Measurements from ENCODE around the gene CDH23. TPM values are rescaled to one million over a fixed set of nuclear protein-coding genes. Genes with fewer than 3 reads are reported as not detected.

The CDH23 gene
- total RNA-seq, 2 donors from 2014 or later = 3.9 to 74.8 TPM

DNA sequence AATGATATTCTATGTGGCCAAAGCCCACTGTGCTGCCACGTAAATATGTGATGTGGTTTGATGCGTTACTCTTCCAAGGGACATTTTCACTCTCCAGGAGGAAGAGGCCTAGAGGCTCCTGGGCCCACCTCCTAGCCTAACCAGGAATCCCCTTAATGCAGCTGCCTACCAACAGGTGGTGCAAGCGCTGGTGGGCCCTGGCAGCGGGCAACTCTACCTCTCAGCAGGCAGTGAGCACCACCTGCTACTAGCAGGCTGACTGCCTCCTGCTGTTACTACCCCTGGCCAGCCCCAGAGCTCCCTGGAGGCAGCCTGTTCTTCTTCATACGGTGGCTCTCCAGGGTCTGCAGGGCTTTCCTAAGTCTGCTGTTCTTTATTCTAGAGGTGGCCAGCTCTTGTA is 62.8 kb downstream of the CDH23 start:
- no peaks in the 10 kb centered on the region for H3K27me3 ChIP-seq (replicated peaks; ENCODE audit: insufficient read depth)
- H3K4me1 ChIP-seq (replicated peaks) = no peaks in the 10 kb centered on the region
- TF ChIP-seq, protein P1, sequence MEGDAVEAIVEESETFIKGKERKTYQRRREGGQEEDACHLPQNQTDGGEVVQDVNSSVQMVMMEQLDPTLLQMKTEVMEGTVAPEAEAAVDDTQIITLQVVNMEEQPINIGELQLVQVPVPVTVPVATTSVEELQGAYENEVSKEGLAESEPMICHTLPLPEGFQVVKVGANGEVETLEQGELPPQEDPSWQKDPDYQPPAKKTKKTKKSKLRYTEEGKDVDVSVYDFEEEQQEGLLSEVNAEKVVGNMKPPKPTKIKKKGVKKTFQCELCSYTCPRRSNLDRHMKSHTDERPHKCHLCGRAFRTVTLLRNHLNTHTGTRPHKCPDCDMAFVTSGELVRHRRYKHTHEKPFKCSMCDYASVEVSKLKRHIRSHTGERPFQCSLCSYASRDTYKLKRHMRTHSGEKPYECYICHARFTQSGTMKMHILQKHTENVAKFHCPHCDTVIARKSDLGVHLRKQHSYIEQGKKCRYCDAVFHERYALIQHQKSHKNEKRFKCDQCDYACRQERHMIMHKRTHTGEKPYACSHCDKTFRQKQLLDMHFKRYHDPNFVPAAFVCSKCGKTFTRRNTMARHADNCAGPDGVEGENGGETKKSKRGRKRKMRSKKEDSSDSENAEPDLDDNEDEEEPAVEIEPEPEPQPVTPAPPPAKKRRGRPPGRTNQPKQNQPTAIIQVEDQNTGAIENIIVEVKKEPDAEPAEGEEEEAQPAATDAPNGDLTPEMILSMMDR (IDR thresholded peaks at IDR 0.05) = no peak
- TF ChIP-seq POLR2AphosphoS5 (IDR thresholded peaks at IDR 0.05) = no peak
- no peak for TF ChIP-seq POLR2A (IDR thresholded peaks at IDR 0.05)
- H3K36me3 ChIP-seq = no peaks in the 10 kb centered on the region
- no peak overlapping the region for H3K4me3 ChIP-seq
- WGBS = 94% methylated on average over 5 of the region's 5 CpGs
- H3K9me3 ChIP-seq = no peaks in the 10 kb centered on the region
- no peak overlapping the region for H3K27ac ChIP-seq
- intact Hi-C loops (cut with DNase I) = no loop called here
- DNase-seq (ENCODE audit: low spot score) = no peak

- DNase-seq (ENCODE audit: low spot score) = no peak
- Histone ChIP-seq H3K27me3 (replicated peaks; ENCODE audit: insufficient read depth) (no peaks in the 10 kb centered on the region), H3K4me3 (no peak overlapping the region), H3K27ac (no peak overlapping the region), H3K36me3 (no peaks in the 10 kb centered on the region), H3K9me3 (no peaks in the 10 kb centered on the region), H3K4me1 (replicated peaks) (no peaks in the 10 kb centered on the region)
- no peak for TF ChIP-seq POLR2AphosphoS5 (IDR thresholded peaks at IDR 0.05)
- WGBS = 77% methylated on average over 9 of the region's 9 CpGs
- intact Hi-C loops (cut with DNase I) = no loop called here
Observed at GRCh38 chr10:71460615-71461014, 63.9 kb downstream of the CDH23 start.

GRCh38 chr10:71461457-71461856 is 64.7 kb downstream of the CDH23 start:
- 90% methylated on average over 13 of the region's 13 CpGs for WGBS
- Histone ChIP-seq H3K27ac (no peak overlapping the region), H3K27me3 (replicated peaks; ENCODE audit: insufficient read depth) (no peaks in the 10 kb centered on the region), H3K4me3 (no peak overlapping the region), H3K9me3 (no peaks in the 10 kb centered on the region), H3K36me3 (no peaks in the 10 kb centered on the region), H3K4me1 (replicated peaks) (no peaks in the 10 kb centered on the region)
- no peak for TF ChIP-seq POLR2AphosphoS5 (IDR thresholded peaks at IDR 0.05)
- TF ChIP-seq POLR2A (IDR thresholded peaks at IDR 0.05) = no peak
- TF ChIP-seq, protein P1 (IDR thresholded peaks at IDR 0.05) = no peak
- intact Hi-C loops (cut with DNase I) = no loop called here
- DNase-seq (ENCODE audit: low spot score) = no peak

DNA sequence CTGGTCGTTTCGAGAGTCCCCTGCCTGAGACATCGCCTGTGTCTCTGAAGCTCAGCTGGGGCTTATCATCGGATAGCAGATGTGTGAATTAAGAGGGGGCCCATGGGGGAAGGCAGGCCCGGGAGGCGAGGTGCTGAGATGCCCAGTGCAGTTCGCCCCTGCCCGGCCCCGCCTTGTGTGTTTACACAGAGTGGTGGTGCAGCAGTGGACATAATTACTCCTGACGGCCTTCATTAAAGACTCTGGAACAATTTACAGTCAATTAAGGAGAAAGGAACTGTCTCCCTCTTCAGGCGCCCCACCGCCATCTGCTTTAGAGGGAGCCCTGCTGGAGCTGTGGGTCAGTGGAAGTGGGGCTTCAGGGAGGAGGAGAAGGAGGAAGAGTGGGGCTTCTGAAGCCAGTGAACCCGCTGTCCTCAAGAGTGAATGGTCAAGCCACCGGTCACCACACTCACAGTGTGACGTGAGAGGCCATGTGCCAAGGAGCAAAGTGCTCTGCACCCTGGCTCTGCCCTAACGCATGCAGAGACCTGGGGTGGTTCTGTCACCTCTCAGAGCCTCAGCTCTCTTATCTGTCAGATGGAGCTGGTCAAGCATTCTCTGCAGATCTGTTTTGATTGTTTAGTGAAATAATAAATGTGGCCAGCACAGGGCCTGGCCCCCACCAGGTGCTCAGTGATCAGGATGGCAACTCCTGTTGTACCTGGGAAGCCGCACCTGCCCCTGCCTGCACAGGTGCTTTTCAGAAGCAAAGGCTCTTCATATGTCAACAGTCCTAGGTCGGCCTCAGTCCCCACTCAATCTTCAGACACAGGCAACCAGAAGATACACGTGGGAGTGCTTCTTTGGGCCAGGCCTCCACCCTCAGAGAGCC is 65.6 kb downstream of the CDH23 start:
- WGBS = 84% methylated on average over 19 of the region's 19 CpGs
- Histone ChIP-seq H3K9me3 (no peaks in the 10 kb centered on the region), H3K27ac (no peak overlapping the region), H3K27me3 (replicated peaks; ENCODE audit: insufficient read depth) (no peaks in the 10 kb centered on the region), H3K4me1 (replicated peaks) (no peaks in the 10 kb centered on the region), H3K36me3 (no peaks in the 10 kb centered on the region), H3K4me3 (no peak overlapping the region)
- DNase-seq (ENCODE audit: low spot score) = no peak
- intact Hi-C loops (cut with DNase I) = no loop called here
- TF ChIP-seq POLR2AphosphoS5 (IDR thresholded peaks at IDR 0.05) = no peak
- TF ChIP-seq, protein P1 (IDR thresholded peaks at IDR 0.05) = no peak

DNA sequence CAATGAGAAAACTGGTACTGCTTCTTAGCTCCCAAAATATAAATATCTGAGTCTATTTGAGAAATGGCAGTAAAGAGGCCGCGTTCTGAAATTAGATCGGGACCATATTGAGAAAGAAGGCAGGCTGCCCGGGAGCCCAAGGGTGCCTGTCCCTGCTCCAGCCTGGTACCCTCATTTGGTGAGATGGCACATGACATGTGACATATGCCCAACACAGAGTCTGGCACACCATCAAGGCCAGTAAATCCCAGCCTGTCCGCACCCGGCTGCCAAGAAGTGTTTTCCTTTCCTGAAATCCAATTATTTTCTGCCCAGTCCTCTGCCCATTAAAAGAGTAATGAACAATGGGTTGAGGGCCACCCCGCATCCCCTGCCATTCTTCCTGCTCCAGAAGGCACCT is 66.4 kb downstream of the CDH23 start:
- no peak for DNase-seq (ENCODE audit: low spot score)
- no peak overlapping the region for H3K27ac ChIP-seq
- no peaks in the 10 kb centered on the region for H3K4me1 ChIP-seq (replicated peaks)
- no peaks in the 10 kb centered on the region for H3K27me3 ChIP-seq (replicated peaks; ENCODE audit: insufficient read depth)
- TF ChIP-seq, protein P1 (IDR thresholded peaks at IDR 0.05) = no peak
- TF ChIP-seq POLR2AphosphoS5 (IDR thresholded peaks at IDR 0.05) (no peak), POLR2A (IDR thresholded peaks at IDR 0.05) (no peak)
- WGBS = 89% methylated on average over 7 of the region's 7 CpGs
- H3K4me3 ChIP-seq = no peak overlapping the region
- H3K36me3 ChIP-seq = no peaks in the 10 kb centered on the region
- intact Hi-C loops (cut with DNase I) = no loop called here
- H3K9me3 ChIP-seq = no peaks in the 10 kb centered on the region
